Measurements from ENCODE around the gene PRKAA1. TPM values are rescaled to one million over a fixed set of nuclear protein-coding genes. Genes with fewer than 3 reads are reported as not detected.

PRKAA1 gene
- total RNA-seq, 2 experiments from 2014 or later = 102 to 105 TPM

GRCh38 chr5:40735609-40736008 lies 62.6 kb downstream of the PRKAA1 start:
- ChIA-PET POLR2A (no interaction called here), CTCF (interaction anchor here (1.0 to 1.5 kb wide), 2 partner anchors 787 to 1019 kb away, joined by 3 read pairs; no protein-coding TSS in a partner anchor)
- Histone ChIP-seq H3K9me3 (ENCODE audit: control insufficient read depth in 1 of 2, insufficient read depth in 1 of 2, low read length in 2 of 2) (peaks cover 0 to 2% of the 10 kb centered on the region in 2 experiments), H3K36me3 (ENCODE audit: insufficient read depth, low read length) (peaks cover 11% of the 10 kb centered on the region), H3K4me1 (ENCODE audit: insufficient read depth, low read length) (no peaks in the 10 kb centered on the region), H3K4me3 (ENCODE audit: low read length) (no peak overlapping the region), H3K27ac (ENCODE audit: low read depth in 1 of 2, low read length in 2 of 2) (no peak overlapping the region), H3K27me3 (ENCODE audit: control insufficient read depth in 1 of 2, insufficient read depth in 2 of 2, low read length in 2 of 2) (no peaks in the 10 kb centered on the region)
- no peaks in the 10 kb centered on the region for H3K27me3 Mint-ChIP-seq
- no peak for ATAC-seq (ENCODE audit: poor library complexity)
- H3K4me3 Mint-ChIP-seq = no peak overlapping the region
- no peak for DNase-seq
- H3K4me1 Mint-ChIP-seq (ENCODE audit: low read depth) = peaks cover 42% of the 10 kb centered on the region
- intact Hi-C loops (cut with DNase I, micrococcal nuclease) = loop anchor here (1.0 to 5.0 kb wide), 10 partner anchors 47 to 1156 kb away; no protein-coding TSS in a partner anchor
- H3K27ac Mint-ChIP-seq = no peak overlapping the region
- no peaks in the 10 kb centered on the region for H3K9me3 Mint-ChIP-seq
- no peak for TF ChIP-seq CTCF (IDR thresholded peaks at IDR 0.05)
- H3K36me3 Mint-ChIP-seq (ENCODE audit: low read depth) = peaks cover 48% of the 10 kb centered on the region

GRCh38 chr5:40734986-40735385 lies 63.2 kb downstream of the PRKAA1 start:
- H3K27me3 ChIP-seq (ENCODE audit: control insufficient read depth in 1 of 2, insufficient read depth in 2 of 2, low read length in 2 of 2) = no peaks in the 10 kb centered on the region
- no peak for ATAC-seq (ENCODE audit: poor library complexity)
- H3K27me3 Mint-ChIP-seq = no peaks in the 10 kb centered on the region

GRCh38 chr5:40733879-40734563 lies 64.2 kb downstream of the PRKAA1 start:
- intact Hi-C loops (cut with DNase I, micrococcal nuclease) = no loop called here
- H3K4me3 Mint-ChIP-seq = no peak overlapping the region
- CTCF ChIA-PET = no interaction called here
- POLR2A ChIA-PET = no interaction called here
- no peak for ATAC-seq (ENCODE audit: poor library complexity)
- H3K27ac Mint-ChIP-seq = no peak overlapping the region
- H3K9me3 Mint-ChIP-seq = no peaks in the 10 kb centered on the region
- no peak for DNase-seq
- TF ChIP-seq CTCF (IDR thresholded peaks at IDR 0.05) = no peak
- H3K4me1 ChIP-seq (ENCODE audit: insufficient read depth, low read length) = no peaks in the 10 kb centered on the region
- no peak overlapping the region for H3K4me3 ChIP-seq (ENCODE audit: low read length)
- H3K27ac ChIP-seq (ENCODE audit: low read depth in 1 of 2, low read length in 2 of 2) = no peak overlapping the region
- H3K9me3 ChIP-seq (ENCODE audit: control insufficient read depth in 1 of 2, insufficient read depth in 1 of 2, low read length in 2 of 2) = no peaks in the 10 kb centered on the region
- peaks cover 40% of the 10 kb centered on the region for H3K36me3 Mint-ChIP-seq (ENCODE audit: low read depth)
- peaks cover 42% of the 10 kb centered on the region for H3K4me1 Mint-ChIP-seq (ENCODE audit: low read depth)
- H3K27me3 Mint-ChIP-seq = no peaks in the 10 kb centered on the region
- H3K27me3 ChIP-seq (ENCODE audit: control insufficient read depth in 1 of 2, insufficient read depth in 2 of 2, low read length in 2 of 2) = no peaks in the 10 kb centered on the region
- H3K36me3 ChIP-seq (ENCODE audit: insufficient read depth, low read length) = peaks cover 7% of the 10 kb centered on the region

More at GRCh38 chr5:40734986-40735385, 63.2 kb downstream of the PRKAA1 start:
- intact Hi-C loops (cut with DNase I, micrococcal nuclease) = loop anchor here in 1 of 2 experiments (5.0 kb wide), 2 partner anchors 1138 to 1153 kb away; no protein-coding TSS in a partner anchor
- Histone ChIP-seq H3K36me3 (ENCODE audit: insufficient read depth, low read length) (peaks cover 6% of the 10 kb centered on the region), H3K27ac (ENCODE audit: low read depth in 1 of 2, low read length in 2 of 2) (no peak overlapping the region), H3K9me3 (ENCODE audit: control insufficient read depth in 1 of 2, insufficient read depth in 1 of 2, low read length in 2 of 2) (no peaks in the 10 kb centered on the region), H3K4me3 (ENCODE audit: low read length) (no peak overlapping the region), H3K4me1 (ENCODE audit: insufficient read depth, low read length) (no peaks in the 10 kb centered on the region)
- Mint-ChIP-seq H3K9me3 (no peaks in the 10 kb centered on the region), H3K27ac (no peak overlapping the region), H3K4me1 (ENCODE audit: low read depth) (peaks cover 42% of the 10 kb centered on the region), H3K4me3 (no peak overlapping the region), H3K36me3 (ENCODE audit: low read depth) (peaks cover 42% of the 10 kb centered on the region)
- TF ChIP-seq CTCF (IDR thresholded peaks at IDR 0.05) = no peak
- DNase-seq = no peak
- ChIA-PET CTCF (no interaction called here), POLR2A (no interaction called here)
